Measurements from ENCODE around the gene KLK13.

The KLK13 gene

DNA sequence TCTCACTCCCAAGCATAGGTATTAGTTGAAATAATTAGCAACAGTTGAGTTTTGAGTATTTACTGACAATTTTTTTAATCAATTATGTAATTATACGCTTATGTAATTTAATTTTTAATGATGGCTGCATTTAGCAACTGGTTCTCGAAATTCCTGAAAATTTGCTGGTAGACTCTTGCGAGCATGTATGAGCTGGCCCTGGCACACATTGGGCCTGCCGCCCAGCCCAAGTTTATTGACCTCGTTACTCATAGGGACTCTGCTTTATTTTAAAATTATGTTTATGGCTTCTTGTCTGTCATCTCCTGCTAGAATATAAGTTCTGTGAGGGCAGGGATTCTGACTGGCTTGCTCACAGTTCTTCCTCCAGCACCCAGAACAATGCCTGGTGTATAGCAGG lies 11.1 kb upstream of the KLK13 start:
- TF ChIP-seq, protein P1, sequence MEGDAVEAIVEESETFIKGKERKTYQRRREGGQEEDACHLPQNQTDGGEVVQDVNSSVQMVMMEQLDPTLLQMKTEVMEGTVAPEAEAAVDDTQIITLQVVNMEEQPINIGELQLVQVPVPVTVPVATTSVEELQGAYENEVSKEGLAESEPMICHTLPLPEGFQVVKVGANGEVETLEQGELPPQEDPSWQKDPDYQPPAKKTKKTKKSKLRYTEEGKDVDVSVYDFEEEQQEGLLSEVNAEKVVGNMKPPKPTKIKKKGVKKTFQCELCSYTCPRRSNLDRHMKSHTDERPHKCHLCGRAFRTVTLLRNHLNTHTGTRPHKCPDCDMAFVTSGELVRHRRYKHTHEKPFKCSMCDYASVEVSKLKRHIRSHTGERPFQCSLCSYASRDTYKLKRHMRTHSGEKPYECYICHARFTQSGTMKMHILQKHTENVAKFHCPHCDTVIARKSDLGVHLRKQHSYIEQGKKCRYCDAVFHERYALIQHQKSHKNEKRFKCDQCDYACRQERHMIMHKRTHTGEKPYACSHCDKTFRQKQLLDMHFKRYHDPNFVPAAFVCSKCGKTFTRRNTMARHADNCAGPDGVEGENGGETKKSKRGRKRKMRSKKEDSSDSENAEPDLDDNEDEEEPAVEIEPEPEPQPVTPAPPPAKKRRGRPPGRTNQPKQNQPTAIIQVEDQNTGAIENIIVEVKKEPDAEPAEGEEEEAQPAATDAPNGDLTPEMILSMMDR (IDR thresholded peaks at IDR 0.05; ENCODE audit: low read depth, low read length): no peak
- no peak for DNase-seq (ENCODE audit: extremely low read depth, low read depth)

DNA sequence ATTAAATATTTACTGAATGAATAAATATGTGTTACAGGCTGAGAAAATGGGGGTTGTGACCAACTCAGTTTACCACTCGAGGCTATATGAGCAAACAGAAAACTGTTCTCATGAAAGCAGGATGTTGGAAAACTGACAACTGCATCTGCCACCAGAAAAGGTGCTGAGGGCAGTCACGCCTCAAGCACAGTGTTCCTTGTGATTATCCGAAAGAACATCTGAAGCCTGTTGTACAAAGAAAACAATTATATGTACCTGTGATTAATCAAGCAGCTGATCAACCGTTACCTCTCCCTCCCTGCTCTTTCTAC lies 6.2 kb upstream of the KLK13 start:
- TF ChIP-seq, protein P1 (IDR thresholded peaks at IDR 0.05; ENCODE audit: low read depth, low read length): no peak
- no peak for DNase-seq (ENCODE audit: extremely low read depth, low read depth)

GRCh38 chr19:51070334-51071094 lies 5.6 kb upstream of the KLK13 start:
- no peak for DNase-seq (ENCODE audit: extremely low read depth, low read depth)

DNA sequence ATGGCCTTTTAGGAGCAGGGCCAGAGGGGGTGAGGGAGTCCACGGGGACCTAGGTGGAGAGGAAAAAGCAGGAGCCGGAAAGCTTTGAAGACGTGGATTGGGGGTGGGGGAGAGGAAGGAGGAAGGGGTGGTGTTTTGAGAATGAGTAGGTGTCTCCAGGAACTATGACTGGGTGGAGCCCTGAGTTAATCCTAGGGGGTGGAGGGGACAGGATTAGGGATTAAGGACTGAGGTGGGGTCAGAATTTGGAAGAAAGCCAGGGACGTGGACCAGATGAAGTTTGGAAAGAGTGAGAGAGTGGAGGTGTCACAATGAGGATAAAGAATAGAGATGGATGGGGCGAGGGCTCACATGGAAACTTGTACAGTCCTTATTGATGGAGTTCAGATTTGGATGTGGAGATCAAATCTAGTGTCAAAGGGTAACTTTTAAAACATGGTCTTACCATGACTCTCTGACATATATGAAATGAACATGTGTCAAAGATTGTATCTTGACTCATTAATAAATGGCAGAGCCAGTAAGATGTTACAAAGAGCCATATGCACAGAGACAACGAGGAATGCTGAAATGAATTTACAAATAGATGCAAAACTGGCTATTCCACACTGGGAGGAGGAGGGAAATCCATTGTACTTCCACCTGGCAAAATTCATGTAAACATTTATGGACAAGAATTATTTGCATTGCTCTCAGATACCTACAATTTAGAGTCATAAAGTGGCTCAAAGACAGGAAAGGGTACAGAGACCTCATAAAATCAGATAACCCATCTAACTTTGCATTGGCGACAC lies 1.7 kb upstream of the KLK13 start:
- DNase-seq (ENCODE audit: extremely low read depth, low read depth): no peak
- TF ChIP-seq, protein P1 (IDR thresholded peaks at IDR 0.05; ENCODE audit: low read depth, low read length): no peak

More at GRCh38 chr19:51070334-51071094, 5.6 kb upstream of the KLK13 start:
- TF ChIP-seq, protein P1 (IDR thresholded peaks at IDR 0.05; ENCODE audit: low read depth, low read length): no peak

DNA sequence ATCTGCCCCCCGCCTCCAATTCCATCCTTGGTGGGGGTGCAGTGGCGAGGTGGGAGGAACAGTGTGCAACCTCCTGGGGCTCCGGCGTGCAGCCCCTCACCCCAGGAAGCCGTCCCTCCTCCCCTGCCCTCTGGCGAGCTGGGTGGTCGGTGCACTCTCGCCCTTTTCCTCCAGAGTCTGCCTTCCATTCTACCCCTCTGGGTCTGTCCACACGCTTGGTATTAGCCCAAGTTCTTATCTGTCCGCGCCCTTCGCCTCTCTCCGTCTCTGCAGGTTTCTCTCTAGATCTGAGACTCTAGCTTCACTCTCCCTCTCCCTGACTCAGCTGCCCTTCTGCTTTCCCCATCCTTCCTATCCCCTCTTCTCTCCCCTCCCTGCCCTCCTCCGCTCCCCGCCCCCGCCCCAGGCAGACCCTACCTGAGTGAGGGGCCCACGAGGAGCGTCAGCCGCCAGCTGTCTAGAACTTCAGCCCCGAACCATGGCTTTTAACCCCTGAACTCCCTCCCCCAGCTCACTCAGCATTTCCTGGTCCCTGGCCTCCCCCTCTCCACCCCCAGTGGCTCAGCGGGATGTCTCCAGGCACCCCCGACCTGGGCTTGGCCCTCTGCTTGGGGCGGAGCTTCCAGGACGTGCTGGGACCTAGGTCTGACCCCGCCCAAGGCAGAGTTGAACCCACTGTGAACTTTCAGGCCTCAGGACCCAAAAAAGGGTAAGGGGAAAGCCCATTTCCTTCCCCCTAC lies 499 bp upstream of the KLK13 start:
- TF ChIP-seq, protein P1 (IDR thresholded peaks at IDR 0.05; ENCODE audit: low read depth, low read length): no peak

GRCh38 chr19:51063664-51064063 lies 1.2 kb downstream of the KLK13 start:
- no peak for DNase-seq (ENCODE audit: extremely low read depth, low read depth)
- TF ChIP-seq, protein P1 (IDR thresholded peaks at IDR 0.05; ENCODE audit: low read depth, low read length): no peak

More for the DNA sequence above, 499 bp upstream of the KLK13 start:
- no peak for DNase-seq (ENCODE audit: extremely low read depth, low read depth)
